Liver (tissue), 9 donors: ENCODE data around the gene PADI3. TPM values are rescaled to one million over a fixed set of nuclear protein-coding genes. Genes with fewer than 3 reads are reported as not detected.

Experiments
- DNase-seq: peaks from one replicate; pipeline ENCODE4 v3.0.0-alpha.2; 2017; ENCODE audit warnings: low spot score
- H3K27ac ChIP-seq, 2 donors: one replicate each; pipeline ENCODE4 v1.7.0; 2013; ENCODE audit warnings: inconsistent platforms in 2 of 2, low read length in 2 of 2, control low read depth in 1 of 2, low read depth in 1 of 2, mild to moderate bottlenecking in 1 of 2
- H3K27me3 ChIP-seq, 4 donors: one replicate each; pipeline versions ENCODE4 v1.6.1 to v1.7.0; 2013; ENCODE audit warnings: low read length in 3 of 4, inconsistent platforms in 1 of 4, mild to moderate bottlenecking in 1 of 4, moderate library complexity in 1 of 4; ENCODE audit not compliant: control insufficient read depth in 4 of 4, insufficient read depth in 4 of 4
- H3K36me3 ChIP-seq, 4 donors: one replicate each; pipeline versions ENCODE4 v1.6.1 to v1.7.0; 2013; ENCODE audit warnings: low read length in 3 of 4, mild to moderate bottlenecking in 3 of 4, low read depth in 1 of 4, moderate library complexity in 1 of 4; ENCODE audit not compliant: control insufficient read depth in 4 of 4, insufficient read depth in 3 of 4
- H3K4me1 ChIP-seq, 4 donors: one replicate each; pipeline versions ENCODE4 v1.6.1 to v1.7.0; 2013; ENCODE audit warnings: low read length in 3 of 4, mild to moderate bottlenecking in 3 of 4, moderate library complexity in 1 of 4; ENCODE audit not compliant: control insufficient read depth in 4 of 4, insufficient read depth in 4 of 4
- H3K4me3 ChIP-seq, 3 donors: one replicate each; pipeline versions ENCODE4 v1.6.1 to v1.7.0; 2013; ENCODE audit warnings: low read length in 3 of 3, control low read depth in 1 of 3, low read depth in 1 of 3, mild to moderate bottlenecking in 1 of 3
- H3K9ac ChIP-seq, 2 donors: one replicate each; pipeline ENCODE4 v1.7.0; 2013; ENCODE audit warnings: low read length in 2 of 2, mild to moderate bottlenecking in 2 of 2, moderate library complexity in 2 of 2, control low read depth in 1 of 2, low read depth in 1 of 2
- H3K9me3 ChIP-seq, 4 donors: one replicate each; pipeline versions ENCODE4 v1.6.1 to v1.7.0; 2013; ENCODE audit warnings: low read length in 3 of 4; ENCODE audit not compliant: control insufficient read depth in 4 of 4
- EGR1 ChIP-seq, 2 donors: IDR thresholded peaks; 2 replicates each; pipeline ENCODE4 v1.6.1; 2016 to 2018; ENCODE audit warnings: antibody characterized with exemption in 2 of 2, low read depth in 2 of 2
- FOXA1 ChIP-seq: IDR thresholded peaks from 2 replicates; pipeline ENCODE4 v1.6.1; 2016; ENCODE audit warnings: antibody characterized with exemption
- FOXA2 ChIP-seq: IDR thresholded peaks from 2 replicates; pipeline ENCODE4 v1.6.1; 2016; ENCODE audit warnings: antibody characterized with exemption
- GABPA ChIP-seq, 2 donors: IDR thresholded peaks in 1 of 2; conservative IDR thresholded peaks in 1 of 2; 2 replicates each; pipeline ENCODE4 v1.6.1; 2016; ENCODE audit warnings: antibody characterized with exemption in 2 of 2, mild to moderate bottlenecking in 1 of 2, moderate library complexity in 1 of 2
- HNF4A ChIP-seq, 2 donors: conservative IDR thresholded peaks; 2 replicates each; pipeline ENCODE4 v1.6.1; 2016; ENCODE audit warnings: antibody characterized with exemption in 2 of 2, mild to moderate bottlenecking in 2 of 2
- HNF4G ChIP-seq: IDR thresholded peaks from 2 replicates; pipeline ENCODE4 v1.6.1; 2016; ENCODE audit warnings: antibody characterized with exemption
- JUND ChIP-seq, 2 donors: IDR thresholded peaks; 2 replicates each; pipeline ENCODE4 v1.6.1; 2016; ENCODE audit warnings: antibody characterized with exemption in 2 of 2
- NR2F2 ChIP-seq: IDR thresholded peaks from 2 replicates; pipeline ENCODE4 v1.6.1; 2016; ENCODE audit warnings: antibody characterized with exemption
- RAD21 ChIP-seq, 2 donors: IDR thresholded peaks; 2 replicates each; pipeline ENCODE4 v1.6.1; 2016; ENCODE audit warnings: antibody characterized with exemption in 2 of 2, mild to moderate bottlenecking in 2 of 2
- RXRA ChIP-seq, 2 donors: IDR thresholded peaks; 2 replicates each; pipeline ENCODE4 v1.6.1; 2017 to 2018; ENCODE audit warnings: antibody characterized with exemption in 2 of 2, mild to moderate bottlenecking in 1 of 2
- SP1 ChIP-seq: IDR thresholded peaks from 2 replicates; pipeline ENCODE4 v1.6.1; 2018; ENCODE audit warnings: antibody characterized with exemption, mild to moderate bottlenecking
- TAF1 ChIP-seq: conservative IDR thresholded peaks from 2 replicates; pipeline ENCODE4 v1.6.1; 2016; ENCODE audit warnings: antibody characterized with exemption, mild to moderate bottlenecking
- YY1 ChIP-seq: IDR thresholded peaks from 2 replicates; pipeline ENCODE4 v1.6.1; 2016; ENCODE audit warnings: antibody characterized with exemption, mild to moderate bottlenecking
- WGBS: extraction: QIAGEN DNeasy Blood & Tissue Kit; methylation state at CpG from one replicate; pipeline ENCODE4 v1.1.7; 2013; 5-methylcytosine and 5-hydroxymethylcytosine counted together
- polyA plus RNA-seq, 2 donors: library from polyadenylated mRNA; stranded (reverse) in 1 of 2; unstranded in 1 of 2; fragments of 200-250 nt in 1 of 2; fragments of >200 nt in 1 of 2; fragmentation: Nextera tagmentation in 1 of 2; extraction: Ambion mirVana in 1 of 2; gene quantifications; one replicate each; pipeline versions ENCODE4 v1.2.1 to v1.2.3, GENCODE V29; 2013 to 2015
- total RNA-seq, 2 donors: library from RNA; depleted of rRNA; stranded (reverse); fragments of >200 nt; gene quantifications; one replicate each; pipeline ENCODE4 v1.2.3, GENCODE V29; 2014
- TF ChIP-seq, protein P1 (sequence below): IDR thresholded peaks from 2 replicates; pipeline ENCODE4 v1.6.1; 2016; ENCODE audit warnings: antibody characterized with exemption, mild to moderate bottlenecking
- TF ChIP-seq, protein P2 (sequence below): IDR thresholded peaks from 2 replicates; pipeline ENCODE4 v1.6.1; 2016; ENCODE audit warnings: antibody characterized with exemption
- TF ChIP-seq, protein P3 (sequence below): IDR thresholded peaks from 2 replicates; pipeline ENCODE4 v1.6.1; 2016; ENCODE audit warnings: antibody characterized with exemption
- TF ChIP-seq, protein P4 (sequence below): IDR thresholded peaks from 2 replicates; pipeline ENCODE4 v1.6.1; 2016; ENCODE audit warnings: antibody characterized with exemption
- TF ChIP-seq, protein P5 (sequence below): fragments of 150-350 bp; IDR thresholded peaks from 2 replicates; pipeline ENCODE4 v1.5.1; 2017; ENCODE audit warnings: improper control_type of control experiment, low read depth, low read length; ENCODE audit not compliant: missing input control
- donor health status: healthy.
- donor health status: healthy.
- donor health status: healthy.
- donor health status: healthy.
- donor health status: healthy.

The PADI3 gene
- total and polyA plus RNA-seq, 4 donors, result not detected

DNA sequence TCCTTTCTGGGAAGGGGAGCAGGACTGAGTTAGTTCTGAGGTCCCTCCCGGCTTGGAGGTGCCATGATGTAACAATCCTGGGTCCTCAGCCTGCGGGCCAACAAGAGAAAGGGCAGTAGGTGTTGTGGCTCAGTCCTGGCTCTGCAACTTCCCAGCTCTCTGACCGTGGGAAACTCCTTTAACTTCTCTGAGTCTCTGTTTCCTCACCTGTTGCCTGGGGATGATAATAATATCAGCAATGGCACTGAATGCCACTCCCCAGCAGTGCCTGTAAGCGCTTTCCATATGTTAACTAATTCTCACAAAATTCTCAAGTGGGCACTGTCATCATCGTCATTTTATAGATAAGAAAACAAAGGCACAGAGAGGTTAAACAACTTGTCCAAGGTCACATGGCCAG lies 2.3 kb downstream of the PADI3 start:
- Histone ChIP-seq H3K4me3 (no peak overlapping the region), H3K9me3 (no peaks in the 10 kb centered on the region), H3K27me3 (no peaks in the 10 kb centered on the region), H3K9ac (no peak overlapping the region), H3K27ac (no peak overlapping the region), H3K36me3 (no peaks in the 10 kb centered on the region), H3K4me1 (no peaks in the 10 kb centered on the region)
- DNase-seq, result no peak
- TF ChIP-seq RXRA (IDR thresholded peaks at IDR 0.05) (no peak), HNF4G (no peak), SP1 (no peak), RAD21 (IDR thresholded peaks at IDR 0.05) (no peak), YY1 (no peak), HNF4A (conservative IDR thresholded peaks at IDR 0.05) (no peak), GABPA (IDR thresholded peaks at IDR 0.05 in 1 of 2, conservative IDR thresholded peaks at IDR 0.05 in 1 of 2) (no peak), JUND (IDR thresholded peaks at IDR 0.05) (no peak), EGR1 (IDR thresholded peaks at IDR 0.05; ENCODE audit: low read depth in 2 of 2) (no peak), TAF1 (no peak)
- TF ChIP-seq, protein P1, sequence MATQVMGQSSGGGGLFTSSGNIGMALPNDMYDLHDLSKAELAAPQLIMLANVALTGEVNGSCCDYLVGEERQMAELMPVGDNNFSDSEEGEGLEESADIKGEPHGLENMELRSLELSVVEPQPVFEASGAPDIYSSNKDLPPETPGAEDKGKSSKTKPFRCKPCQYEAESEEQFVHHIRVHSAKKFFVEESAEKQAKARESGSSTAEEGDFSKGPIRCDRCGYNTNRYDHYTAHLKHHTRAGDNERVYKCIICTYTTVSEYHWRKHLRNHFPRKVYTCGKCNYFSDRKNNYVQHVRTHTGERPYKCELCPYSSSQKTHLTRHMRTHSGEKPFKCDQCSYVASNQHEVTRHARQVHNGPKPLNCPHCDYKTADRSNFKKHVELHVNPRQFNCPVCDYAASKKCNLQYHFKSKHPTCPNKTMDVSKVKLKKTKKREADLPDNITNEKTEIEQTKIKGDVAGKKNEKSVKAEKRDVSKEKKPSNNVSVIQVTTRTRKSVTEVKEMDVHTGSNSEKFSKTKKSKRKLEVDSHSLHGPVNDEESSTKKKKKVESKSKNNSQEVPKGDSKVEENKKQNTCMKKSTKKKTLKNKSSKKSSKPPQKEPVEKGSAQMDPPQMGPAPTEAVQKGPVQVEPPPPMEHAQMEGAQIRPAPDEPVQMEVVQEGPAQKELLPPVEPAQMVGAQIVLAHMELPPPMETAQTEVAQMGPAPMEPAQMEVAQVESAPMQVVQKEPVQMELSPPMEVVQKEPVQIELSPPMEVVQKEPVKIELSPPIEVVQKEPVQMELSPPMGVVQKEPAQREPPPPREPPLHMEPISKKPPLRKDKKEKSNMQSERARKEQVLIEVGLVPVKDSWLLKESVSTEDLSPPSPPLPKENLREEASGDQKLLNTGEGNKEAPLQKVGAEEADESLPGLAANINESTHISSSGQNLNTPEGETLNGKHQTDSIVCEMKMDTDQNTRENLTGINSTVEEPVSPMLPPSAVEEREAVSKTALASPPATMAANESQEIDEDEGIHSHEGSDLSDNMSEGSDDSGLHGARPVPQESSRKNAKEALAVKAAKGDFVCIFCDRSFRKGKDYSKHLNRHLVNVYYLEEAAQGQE, result no peak
- TF ChIP-seq, protein P2, sequence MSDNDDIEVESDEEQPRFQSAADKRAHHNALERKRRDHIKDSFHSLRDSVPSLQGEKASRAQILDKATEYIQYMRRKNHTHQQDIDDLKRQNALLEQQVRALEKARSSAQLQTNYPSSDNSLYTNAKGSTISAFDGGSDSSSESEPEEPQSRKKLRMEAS, result no peak
- TF ChIP-seq, protein P3, sequence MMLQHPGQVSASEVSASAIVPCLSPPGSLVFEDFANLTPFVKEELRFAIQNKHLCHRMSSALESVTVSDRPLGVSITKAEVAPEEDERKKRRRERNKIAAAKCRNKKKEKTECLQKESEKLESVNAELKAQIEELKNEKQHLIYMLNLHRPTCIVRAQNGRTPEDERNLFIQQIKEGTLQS, result no peak
- WGBS, result 65% methylated on average over 5 of the region's 5 CpGs

DNA sequence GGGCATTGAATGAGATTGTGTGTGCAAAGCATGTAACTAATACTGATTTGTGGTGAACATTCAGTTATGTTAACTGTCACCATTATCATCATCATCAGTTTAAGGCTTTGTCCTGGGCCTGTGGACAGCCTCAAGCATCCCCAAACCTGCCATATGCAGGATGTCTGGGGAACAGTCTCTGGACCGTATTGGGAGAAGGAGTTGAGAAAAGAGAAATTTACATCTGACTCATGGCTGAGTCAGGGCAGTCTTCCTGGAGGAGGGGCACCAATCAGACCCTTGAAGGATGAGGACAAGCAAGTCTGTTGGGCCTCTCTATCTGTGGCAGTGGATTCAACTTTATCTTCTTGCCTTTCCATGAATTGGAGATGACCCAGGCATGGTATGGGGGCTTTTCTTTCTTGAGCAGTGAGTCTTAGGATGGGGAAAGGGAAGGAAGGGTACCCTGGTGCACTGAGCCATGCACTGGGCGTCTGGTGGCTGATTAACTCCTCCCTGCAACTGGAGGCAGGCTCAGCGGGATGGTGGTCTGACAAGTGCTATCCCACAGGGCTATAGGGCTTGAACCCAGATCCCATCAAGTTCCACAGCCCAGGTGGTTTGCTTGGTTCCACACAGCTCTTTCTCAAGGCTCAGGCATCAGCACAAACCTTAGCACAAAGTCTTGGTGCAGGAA lies 2.9 kb downstream of the PADI3 start:
- TF ChIP-seq RXRA (IDR thresholded peaks at IDR 0.05) (no peak), TAF1 (no peak), FOXA1 (no peak), RAD21 (IDR thresholded peaks at IDR 0.05) (no peak), HNF4A (conservative IDR thresholded peaks at IDR 0.05) (no peak), EGR1 (IDR thresholded peaks at IDR 0.05; ENCODE audit: low read depth in 2 of 2) (no peak), SP1 (no peak), JUND (IDR thresholded peaks at IDR 0.05) (no peak), NR2F2 (no peak), HNF4G (no peak), YY1 (no peak), FOXA2 (no peak)
- TF ChIP-seq, protein P4, sequence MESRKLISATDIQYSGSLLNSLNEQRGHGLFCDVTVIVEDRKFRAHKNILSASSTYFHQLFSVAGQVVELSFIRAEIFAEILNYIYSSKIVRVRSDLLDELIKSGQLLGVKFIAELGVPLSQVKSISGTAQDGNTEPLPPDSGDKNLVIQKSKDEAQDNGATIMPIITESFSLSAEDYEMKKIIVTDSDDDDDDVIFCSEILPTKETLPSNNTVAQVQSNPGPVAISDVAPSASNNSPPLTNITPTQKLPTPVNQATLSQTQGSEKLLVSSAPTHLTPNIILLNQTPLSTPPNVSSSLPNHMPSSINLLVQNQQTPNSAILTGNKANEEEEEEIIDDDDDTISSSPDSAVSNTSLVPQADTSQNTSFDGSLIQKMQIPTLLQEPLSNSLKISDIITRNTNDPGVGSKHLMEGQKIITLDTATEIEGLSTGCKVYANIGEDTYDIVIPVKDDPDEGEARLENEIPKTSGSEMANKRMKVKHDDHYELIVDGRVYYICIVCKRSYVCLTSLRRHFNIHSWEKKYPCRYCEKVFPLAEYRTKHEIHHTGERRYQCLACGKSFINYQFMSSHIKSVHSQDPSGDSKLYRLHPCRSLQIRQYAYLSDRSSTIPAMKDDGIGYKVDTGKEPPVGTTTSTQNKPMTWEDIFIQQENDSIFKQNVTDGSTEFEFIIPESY, result no peak
- TF ChIP-seq, protein P3, result no peak
- TF ChIP-seq, protein P5, sequence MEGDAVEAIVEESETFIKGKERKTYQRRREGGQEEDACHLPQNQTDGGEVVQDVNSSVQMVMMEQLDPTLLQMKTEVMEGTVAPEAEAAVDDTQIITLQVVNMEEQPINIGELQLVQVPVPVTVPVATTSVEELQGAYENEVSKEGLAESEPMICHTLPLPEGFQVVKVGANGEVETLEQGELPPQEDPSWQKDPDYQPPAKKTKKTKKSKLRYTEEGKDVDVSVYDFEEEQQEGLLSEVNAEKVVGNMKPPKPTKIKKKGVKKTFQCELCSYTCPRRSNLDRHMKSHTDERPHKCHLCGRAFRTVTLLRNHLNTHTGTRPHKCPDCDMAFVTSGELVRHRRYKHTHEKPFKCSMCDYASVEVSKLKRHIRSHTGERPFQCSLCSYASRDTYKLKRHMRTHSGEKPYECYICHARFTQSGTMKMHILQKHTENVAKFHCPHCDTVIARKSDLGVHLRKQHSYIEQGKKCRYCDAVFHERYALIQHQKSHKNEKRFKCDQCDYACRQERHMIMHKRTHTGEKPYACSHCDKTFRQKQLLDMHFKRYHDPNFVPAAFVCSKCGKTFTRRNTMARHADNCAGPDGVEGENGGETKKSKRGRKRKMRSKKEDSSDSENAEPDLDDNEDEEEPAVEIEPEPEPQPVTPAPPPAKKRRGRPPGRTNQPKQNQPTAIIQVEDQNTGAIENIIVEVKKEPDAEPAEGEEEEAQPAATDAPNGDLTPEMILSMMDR, result no peak
- TF ChIP-seq, protein P1, result no peak
- TF ChIP-seq, protein P2, result no peak
- H3K27me3 ChIP-seq, result no peaks in the 10 kb centered on the region
- WGBS, result 70% methylated on average over 3 of the region's 3 CpGs
- DNase-seq, result no peak
- H3K4me1 ChIP-seq, result no peaks in the 10 kb centered on the region
- H3K9ac ChIP-seq, result no peak overlapping the region
- no peak overlapping the region for H3K27ac ChIP-seq
- H3K4me3 ChIP-seq, result no peak overlapping the region
- H3K9me3 ChIP-seq, result no peaks in the 10 kb centered on the region
- H3K36me3 ChIP-seq, result no peaks in the 10 kb centered on the region
